HG03571 (cell line): ENCODE measurements around the gene FRMD6.

Experiments
- ATAC-seq: cut with Tn5 transposase; IDR thresholded peaks from one replicate; pipeline ENCODE4 v1.9.1; 2021; ENCODE audit not compliant: unreplicated experiment

FRMD6 gene

GRCh38 chr14:51651388-51652167 lies at the start of gene FRMD6:
FRMD6 (plus strand) TSS chr14:51651910; CDS start chr14:51689837, 37,927 bp downstream.
- peak; percentile 71 for ATAC-seq

GRCh38 chr14:51602310-51602709 lies 49.4 kb upstream of the FRMD6 start:
- ATAC-seq, result no peak

GRCh38 chr14:51603495-51603894 lies 48.2 kb upstream of the FRMD6 start:
- ATAC-seq, result no peak

- ATAC-seq, result no peak
Observed at GRCh38 chr14:51604073-51604472, 47.6 kb upstream of the FRMD6 start.

GRCh38 chr14:51605575-51605974 lies 46.1 kb upstream of the FRMD6 start:
- no peak for ATAC-seq

DNA sequence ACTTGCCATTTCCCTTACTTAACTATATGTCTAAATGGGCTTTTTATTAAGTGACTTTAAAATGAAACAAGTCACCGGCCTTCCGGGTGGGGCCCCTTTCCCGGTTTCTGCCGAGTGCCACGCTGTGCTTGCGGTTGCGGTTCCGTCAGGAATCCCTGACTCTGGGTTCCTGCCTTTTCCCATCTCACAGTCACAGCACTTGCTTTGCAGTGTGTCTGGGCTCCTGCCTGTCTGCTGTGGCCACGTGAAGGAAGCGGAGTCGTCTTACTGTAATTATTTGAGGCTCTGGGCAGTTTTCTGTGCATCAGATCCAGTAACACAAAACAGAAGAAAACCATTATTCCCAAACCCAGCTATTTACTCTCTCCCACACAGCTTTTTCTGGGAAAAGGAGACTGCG lies 44.0 kb upstream of the FRMD6 start:
- no peak for ATAC-seq

- ATAC-seq, result no peak
Observed at GRCh38 chr14:51609251-51609954, 42.3 kb upstream of the FRMD6 start.

DNA sequence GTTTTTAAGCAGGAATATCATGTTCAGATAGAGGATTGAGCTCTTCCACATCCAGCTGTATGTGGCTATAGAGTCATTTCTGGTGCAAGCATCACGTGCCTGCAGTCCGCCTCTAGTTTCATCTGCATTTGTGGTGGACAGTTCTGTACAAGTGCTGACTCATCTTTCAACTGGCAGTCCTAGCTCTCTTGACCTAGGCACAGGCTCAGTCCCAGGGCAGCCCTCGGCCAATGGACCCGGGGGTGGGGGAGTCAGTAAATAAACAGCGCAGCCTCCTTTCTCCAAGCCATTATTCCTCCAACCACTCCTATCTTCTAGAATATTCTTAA lies 41.8 kb upstream of the FRMD6 start:
- ATAC-seq, result no peak

DNA sequence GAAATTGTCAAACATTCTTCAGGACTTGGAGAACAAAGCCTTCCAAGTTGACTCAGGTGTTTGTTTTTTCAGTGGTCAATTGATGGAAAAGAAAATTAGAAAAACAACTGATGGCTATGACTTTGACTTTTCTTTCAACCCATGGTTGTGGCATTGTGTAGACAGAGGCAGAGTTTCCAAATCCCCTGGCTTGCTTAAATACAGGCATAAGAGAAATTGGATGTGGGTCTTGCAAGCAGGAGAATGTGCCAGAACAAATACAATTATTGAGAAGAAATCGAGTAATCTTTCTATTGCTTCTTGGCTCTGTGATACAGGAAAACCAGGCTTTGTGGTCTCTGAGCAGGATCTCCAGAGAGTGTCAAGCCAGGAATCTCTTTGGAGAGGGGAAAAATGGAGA lies 40.9 kb upstream of the FRMD6 start:
- no peak for ATAC-seq

GRCh38 chr14:51612449-51612848 lies 39.3 kb upstream of the FRMD6 start:
- no peak for ATAC-seq

GRCh38 chr14:51613416-51613815 lies 38.3 kb upstream of the FRMD6 start:
- ATAC-seq, result no peak

DNA sequence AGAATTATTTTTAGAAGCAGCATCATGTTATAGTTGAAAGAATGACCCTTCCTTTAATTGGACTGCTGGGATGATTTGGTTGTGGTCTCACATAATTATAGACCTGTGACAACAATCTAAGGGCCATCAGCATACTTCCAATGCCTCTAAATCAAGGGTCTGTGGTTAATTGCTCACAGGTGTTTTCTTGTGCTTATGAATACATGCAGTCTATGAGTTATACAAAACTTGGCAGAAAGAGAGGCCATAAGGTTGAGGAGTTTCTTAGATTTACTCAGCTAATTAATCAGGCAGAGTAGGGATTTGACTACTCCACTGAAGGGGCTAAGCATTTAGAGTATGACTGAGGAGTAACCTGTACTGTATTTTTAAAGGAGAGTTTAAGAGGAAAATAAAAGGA lies 37.0 kb upstream of the FRMD6 start:
- no peak for ATAC-seq

DNA sequence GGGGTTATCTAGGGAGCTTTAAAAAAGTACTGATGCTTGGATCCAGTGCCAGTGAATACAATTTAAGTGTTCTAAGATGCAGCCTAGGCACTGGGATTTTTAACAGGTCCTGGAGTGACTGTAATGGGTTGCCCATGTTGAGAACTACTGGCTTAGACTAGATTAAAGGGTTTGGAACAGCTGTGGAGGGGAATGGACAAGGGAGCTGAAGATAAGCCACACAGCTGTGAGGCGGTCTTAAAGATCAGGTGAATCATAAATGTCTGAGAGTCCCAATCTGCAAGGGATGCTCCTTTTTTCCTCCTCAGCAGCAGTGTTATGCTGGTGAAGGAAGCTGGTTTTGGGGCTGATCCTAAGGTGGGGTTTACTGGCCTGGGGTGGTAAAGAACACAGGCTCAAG lies 35.5 kb upstream of the FRMD6 start:
- ATAC-seq, result no peak

DNA sequence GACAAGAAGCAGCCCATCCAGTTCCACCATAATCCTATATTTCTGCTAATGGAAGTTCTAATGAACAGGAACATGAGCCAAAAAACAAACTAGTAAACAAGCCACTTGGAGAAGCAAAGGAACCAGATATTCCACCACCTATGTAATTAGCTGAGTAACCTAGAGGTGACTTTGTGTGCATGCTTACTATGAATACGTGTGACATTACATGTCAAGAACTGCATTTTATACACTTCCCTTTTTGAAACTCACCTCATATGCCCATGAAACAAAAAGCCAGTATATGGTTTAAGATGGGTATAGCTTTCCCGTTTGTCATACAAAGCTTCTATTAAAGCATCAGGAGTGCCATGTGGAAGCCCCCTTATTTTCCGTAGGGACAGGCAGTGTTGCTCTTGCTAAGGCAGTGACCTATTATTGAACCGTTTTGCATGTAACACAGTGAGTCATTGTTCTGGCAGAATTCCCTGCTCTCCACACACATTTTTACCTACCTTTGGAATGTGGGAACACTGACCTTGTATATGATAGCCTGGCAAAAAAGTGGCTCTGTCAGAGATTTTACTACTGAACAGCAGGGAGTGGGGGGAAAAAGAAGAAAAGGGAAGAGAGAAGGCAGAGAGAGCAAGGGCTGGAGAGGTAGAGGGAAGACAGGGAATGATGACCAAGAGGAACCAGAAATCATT lies 34.8 kb upstream of the FRMD6 start:
- ATAC-seq, result no peak

DNA sequence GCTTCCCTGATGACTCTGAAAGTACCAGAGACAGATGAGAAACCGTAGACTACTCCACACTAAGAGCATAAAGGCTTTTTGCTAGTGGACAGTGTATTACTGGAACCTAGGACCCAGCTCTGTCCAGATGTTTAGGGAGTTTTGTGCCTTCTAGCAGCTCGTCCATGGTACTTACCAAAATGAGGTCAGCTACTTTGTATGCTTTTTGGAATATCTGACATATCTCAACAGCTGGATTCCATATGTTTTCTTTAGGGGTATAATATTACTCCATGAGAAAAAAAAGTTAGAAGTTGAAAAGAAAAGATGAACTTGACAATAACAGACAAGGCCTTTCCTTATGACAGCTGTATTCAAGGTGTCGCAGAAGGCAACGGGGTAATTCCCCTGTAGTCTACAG lies 32.1 kb upstream of the FRMD6 start:
- no peak for ATAC-seq

DNA sequence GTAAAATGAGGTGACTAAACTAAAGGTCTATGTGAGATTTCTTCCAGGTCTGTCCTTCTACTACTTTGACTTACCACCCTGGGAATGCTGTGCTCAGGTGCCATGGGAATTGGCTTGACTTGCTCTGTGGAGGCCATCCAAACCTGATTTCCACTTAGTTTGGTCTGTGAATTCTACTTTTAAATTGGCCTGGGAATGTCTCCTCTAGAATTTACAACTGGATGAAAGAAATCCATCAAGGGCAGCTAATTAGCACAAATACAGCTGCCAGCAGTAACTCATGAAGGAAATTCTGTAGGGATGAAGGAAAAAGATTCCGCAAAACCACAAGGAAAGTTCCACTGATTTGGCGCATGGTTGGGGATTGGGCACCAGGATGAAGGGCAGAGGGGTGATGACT lies 31.7 kb upstream of the FRMD6 start:
- no peak for ATAC-seq

DNA sequence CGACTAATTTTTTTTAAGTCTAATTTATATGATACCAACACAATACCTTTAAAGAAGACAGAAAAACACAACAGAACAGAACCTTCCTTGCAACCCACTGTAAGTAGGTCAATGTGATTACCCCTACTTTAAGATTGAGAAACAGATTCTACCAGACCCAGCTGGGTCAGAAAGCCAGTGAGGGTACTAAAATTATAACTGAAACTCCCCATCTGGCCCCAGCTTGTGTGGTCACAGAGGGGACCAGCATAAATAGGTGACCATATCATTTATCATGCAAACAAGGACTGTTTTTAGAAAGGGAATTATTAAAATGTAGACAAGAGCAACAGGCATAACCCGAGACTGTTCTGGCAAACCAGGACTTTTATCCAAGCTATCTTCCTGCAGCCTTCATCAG lies 30.1 kb upstream of the FRMD6 start:
- ATAC-seq, result no peak

DNA sequence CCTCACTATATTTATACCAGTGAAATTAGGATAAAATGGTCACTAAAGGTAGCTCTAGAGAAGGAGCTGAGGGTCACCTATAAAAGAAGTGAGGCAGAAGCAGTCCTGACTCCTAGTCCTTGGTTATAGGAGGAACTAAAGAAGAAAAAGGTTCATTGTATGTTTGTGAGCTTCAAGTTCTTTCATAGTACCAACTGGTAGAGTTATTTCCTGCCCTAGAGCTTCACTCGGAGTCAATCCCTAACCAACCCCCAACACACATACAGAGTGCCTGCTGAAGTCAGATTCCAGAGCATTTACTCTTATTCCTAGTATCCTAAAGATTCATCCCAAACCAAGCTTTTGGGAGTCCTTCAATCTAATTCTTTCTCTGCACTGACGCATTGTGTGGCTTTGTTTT lies 29.3 kb upstream of the FRMD6 start:
- ATAC-seq, result no peak

DNA sequence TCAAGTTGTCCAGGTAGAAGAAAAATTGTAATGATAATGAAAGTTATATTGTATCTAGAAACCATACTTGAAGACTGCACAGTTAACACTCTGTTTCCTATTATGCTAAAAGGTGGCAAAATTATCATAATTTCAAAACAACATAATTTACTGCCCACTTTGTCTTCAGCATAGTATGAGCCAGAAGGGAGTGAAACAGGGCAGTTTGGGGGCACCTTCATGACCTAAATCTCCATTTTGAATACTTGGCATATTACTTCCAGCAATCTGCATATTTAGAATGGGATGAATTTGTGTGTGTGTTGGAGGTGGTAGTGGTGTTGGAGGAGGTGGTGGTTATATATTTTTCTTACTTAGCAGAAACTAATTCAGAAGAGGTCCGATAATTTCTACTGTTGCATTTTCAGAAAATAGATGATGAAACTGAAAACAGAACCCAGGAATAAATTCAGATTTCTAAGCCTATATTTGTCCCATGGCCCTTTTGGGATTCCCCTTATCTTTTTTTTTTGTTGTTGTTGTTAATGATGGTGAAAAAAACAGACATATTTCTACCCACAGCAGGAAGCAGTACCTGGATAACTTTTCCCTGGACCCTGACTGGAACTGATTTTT lies 26.6 kb upstream of the FRMD6 start:
- ATAC-seq, result no peak

DNA sequence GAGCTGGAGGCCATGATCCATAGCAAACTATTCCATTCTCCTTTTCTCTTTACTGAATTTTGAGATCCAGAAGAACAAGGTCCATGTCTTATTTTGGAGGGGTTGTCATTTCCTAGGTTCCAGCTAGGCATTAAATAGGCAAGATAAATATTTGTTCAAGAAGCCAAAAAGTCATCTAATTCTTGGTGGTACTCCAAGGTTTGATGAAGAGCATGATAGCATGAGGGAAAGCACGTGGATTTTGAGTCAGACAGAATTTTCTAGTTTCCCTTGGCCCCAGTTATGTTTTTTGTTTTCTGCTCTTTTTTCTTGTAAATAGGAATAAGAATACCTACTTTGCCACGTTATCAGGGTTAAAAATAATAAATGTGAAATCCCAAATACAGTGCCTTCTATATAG lies 25.5 kb upstream of the FRMD6 start:
- ATAC-seq, result no peak

- ATAC-seq, result no peak
Observed at GRCh38 chr14:51626788-51627187, 24.9 kb upstream of the FRMD6 start.

DNA sequence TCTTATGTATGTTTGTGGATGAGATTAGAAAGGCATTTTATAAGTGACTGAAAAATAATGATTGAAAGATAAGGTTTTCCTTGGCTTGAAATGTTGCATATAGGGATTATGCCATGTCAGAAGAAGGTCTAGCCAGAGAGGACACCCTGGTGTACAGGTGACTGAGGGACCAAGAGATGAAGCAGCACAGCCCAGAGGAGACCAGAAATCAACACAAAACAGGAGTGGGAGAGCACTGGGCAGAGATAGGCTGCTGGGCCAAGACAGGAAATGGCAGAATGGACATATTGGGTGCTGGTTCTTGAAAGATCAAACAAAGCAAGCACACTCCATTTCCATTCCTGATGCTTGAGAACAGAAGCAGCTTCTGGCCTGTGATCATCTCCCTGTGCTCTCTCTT lies 24.4 kb upstream of the FRMD6 start:
- no peak for ATAC-seq
